K562 treated with DMSO at 1 percent for 48 hours (cell line): Measurements from ENCODE around the gene FBXO11. TPM values are rescaled to one million over a fixed set of nuclear protein-coding genes. Genes with fewer than 3 reads are reported as not detected.

ENCODE experiments used
- total RNA-seq: library from RNA; unstranded; fragments of 300-600 nt; gene quantifications from 2 replicates; pipeline ENCODE4 v1.2.3, GENCODE V29; 2022; ENCODE audit warnings: low replicate concordance; ENCODE audit errors: extremely low read depth

FBXO11 gene
- total RNA-seq: not detected in 2 replicates

GRCh38 chr2:47906157-47907038 is at the start of gene FBXO11:
FBXO11 (minus strand) TSS chr2:47906498; CDS start chr2:47905720, 778 bp downstream.

GRCh38 chr2:47782671-47783485 is 123.4 kb downstream of the FBXO11 start, which contains the start of gene MSH6:
MSH6 (plus strand) TSS chr2:47783145; CDS start chr2:47783234, 89 bp downstream.

Other genes starting within 250 kb of the FBXO11 start
- not detected in 2 replicates for gene MSH6, start 123.4 kb downstream of the FBXO11 start, total RNA-seq